ENCODE data around the gene NRAP. TPM values are rescaled to one million over a fixed set of nuclear protein-coding genes. Genes with fewer than 3 reads are reported as not detected.

The NRAP gene
- total and polyA plus RNA-seq, 2 experiments from 2014 or later, result not detected

DNA sequence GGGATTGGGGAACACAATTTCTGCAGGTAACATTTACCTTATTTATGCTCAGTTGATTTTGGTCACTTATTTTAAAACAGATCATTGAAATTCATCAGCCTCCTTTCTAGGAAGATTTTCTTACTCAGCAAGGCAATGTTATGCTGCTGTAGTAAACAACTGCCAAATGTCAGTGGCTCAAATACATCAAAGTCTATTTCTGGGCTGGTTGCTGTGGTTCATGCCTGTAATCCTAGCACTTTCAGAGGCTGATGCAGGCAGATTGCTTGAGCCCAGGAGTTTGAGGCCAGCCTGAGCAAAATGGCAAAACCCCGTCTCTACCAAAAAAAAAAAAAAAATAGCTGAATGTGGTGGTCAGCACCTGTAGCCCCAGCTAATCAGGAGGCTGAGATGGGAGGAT is 85.1 kb downstream of the NRAP start:
- TF ChIP-seq EZH2phosphoT487 (IDR thresholded peaks at IDR 0.05; ENCODE audit: unreplicated experiment) (no peak), STAT1 (IDR thresholded peaks at IDR 0.05; ENCODE audit: unreplicated experiment) (no peak), JUNB (IDR thresholded peaks at IDR 0.05; ENCODE audit: unreplicated experiment) (no peak), ZNF331 (CRISPR knock-in tag; IDR thresholded peaks at IDR 0.05; ENCODE audit: low read depth) (no peak)
- TF ChIP-seq, protein P1, sequence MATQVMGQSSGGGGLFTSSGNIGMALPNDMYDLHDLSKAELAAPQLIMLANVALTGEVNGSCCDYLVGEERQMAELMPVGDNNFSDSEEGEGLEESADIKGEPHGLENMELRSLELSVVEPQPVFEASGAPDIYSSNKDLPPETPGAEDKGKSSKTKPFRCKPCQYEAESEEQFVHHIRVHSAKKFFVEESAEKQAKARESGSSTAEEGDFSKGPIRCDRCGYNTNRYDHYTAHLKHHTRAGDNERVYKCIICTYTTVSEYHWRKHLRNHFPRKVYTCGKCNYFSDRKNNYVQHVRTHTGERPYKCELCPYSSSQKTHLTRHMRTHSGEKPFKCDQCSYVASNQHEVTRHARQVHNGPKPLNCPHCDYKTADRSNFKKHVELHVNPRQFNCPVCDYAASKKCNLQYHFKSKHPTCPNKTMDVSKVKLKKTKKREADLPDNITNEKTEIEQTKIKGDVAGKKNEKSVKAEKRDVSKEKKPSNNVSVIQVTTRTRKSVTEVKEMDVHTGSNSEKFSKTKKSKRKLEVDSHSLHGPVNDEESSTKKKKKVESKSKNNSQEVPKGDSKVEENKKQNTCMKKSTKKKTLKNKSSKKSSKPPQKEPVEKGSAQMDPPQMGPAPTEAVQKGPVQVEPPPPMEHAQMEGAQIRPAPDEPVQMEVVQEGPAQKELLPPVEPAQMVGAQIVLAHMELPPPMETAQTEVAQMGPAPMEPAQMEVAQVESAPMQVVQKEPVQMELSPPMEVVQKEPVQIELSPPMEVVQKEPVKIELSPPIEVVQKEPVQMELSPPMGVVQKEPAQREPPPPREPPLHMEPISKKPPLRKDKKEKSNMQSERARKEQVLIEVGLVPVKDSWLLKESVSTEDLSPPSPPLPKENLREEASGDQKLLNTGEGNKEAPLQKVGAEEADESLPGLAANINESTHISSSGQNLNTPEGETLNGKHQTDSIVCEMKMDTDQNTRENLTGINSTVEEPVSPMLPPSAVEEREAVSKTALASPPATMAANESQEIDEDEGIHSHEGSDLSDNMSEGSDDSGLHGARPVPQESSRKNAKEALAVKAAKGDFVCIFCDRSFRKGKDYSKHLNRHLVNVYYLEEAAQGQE (IDR thresholded peaks at IDR 0.05; ENCODE audit: unreplicated experiment), result no peak
- TF ChIP-seq, protein P2, sequence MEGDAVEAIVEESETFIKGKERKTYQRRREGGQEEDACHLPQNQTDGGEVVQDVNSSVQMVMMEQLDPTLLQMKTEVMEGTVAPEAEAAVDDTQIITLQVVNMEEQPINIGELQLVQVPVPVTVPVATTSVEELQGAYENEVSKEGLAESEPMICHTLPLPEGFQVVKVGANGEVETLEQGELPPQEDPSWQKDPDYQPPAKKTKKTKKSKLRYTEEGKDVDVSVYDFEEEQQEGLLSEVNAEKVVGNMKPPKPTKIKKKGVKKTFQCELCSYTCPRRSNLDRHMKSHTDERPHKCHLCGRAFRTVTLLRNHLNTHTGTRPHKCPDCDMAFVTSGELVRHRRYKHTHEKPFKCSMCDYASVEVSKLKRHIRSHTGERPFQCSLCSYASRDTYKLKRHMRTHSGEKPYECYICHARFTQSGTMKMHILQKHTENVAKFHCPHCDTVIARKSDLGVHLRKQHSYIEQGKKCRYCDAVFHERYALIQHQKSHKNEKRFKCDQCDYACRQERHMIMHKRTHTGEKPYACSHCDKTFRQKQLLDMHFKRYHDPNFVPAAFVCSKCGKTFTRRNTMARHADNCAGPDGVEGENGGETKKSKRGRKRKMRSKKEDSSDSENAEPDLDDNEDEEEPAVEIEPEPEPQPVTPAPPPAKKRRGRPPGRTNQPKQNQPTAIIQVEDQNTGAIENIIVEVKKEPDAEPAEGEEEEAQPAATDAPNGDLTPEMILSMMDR (conservative IDR thresholded peaks at IDR 0.05; ENCODE audit: low read depth in 2 of 2), result no peak
- Mint-ChIP-seq H3K27me3 (ENCODE audit: insufficient read depth, low read depth, poor library complexity) (peaks cover 2% of the 10 kb centered on the region), H3K36me3 (ENCODE audit: low read depth) (no peaks in the 10 kb centered on the region), H3K4me3 (no peak overlapping the region), H3K4me1 (no peaks in the 10 kb centered on the region; the same call in 2 of the 3 replicates), H3K27ac (no peak overlapping the region), H3K9me3 (no peaks in the 10 kb centered on the region)
- H3K27ac ChIP-seq (ENCODE audit: low read depth), result no peak overlapping the region
- DNase-seq (ENCODE audit: low spot score), result no peak
- no peaks in the 10 kb centered on the region for H3K27me3 ChIP-seq (ENCODE audit: insufficient read depth)
- no peaks in the 10 kb centered on the region for H3K4me1 ChIP-seq (ENCODE audit: insufficient read depth)
- H3K9me2 ChIP-seq (ENCODE audit: insufficient read depth), result peaks cover 6% of the 10 kb centered on the region; the same call in 1 of the 2 replicates
- no peaks in the 10 kb centered on the region for H3F3A ChIP-seq (replicated peaks; ENCODE audit: low read depth)
- H4K20me1 ChIP-seq (replicated peaks; ENCODE audit: insufficient read depth), result no peaks in the 10 kb centered on the region; the same call in 1 of the 2 replicates
- H3K4me3 ChIP-seq, result no peak overlapping the region
- H2AFZ ChIP-seq, result no peak overlapping the region
- no peak overlapping the region for H3K4me2 ChIP-seq
- H3K36me3 ChIP-seq (ENCODE audit: insufficient read depth), result no peaks in the 10 kb centered on the region
- no peak for ATAC-seq
- H3K79me2 ChIP-seq (replicated peaks; ENCODE audit: insufficient read depth), result no peaks in the 10 kb centered on the region

- Histone ChIP-seq H3K79me2 (replicated peaks; ENCODE audit: insufficient read depth) (no peaks in the 10 kb centered on the region), H3K4me2 (no peak overlapping the region), H3K4me3 (no peak overlapping the region), H3K36me3 (ENCODE audit: insufficient read depth) (no peaks in the 10 kb centered on the region), H4K20me1 (replicated peaks; ENCODE audit: insufficient read depth) (no peaks in the 10 kb centered on the region; the same call in 1 of the 2 replicates), H3K27me3 (ENCODE audit: insufficient read depth) (no peaks in the 10 kb centered on the region), H2AFZ (no peak overlapping the region), H3K9me2 (ENCODE audit: insufficient read depth) (peaks cover 6% of the 10 kb centered on the region; the same call in 1 of the 2 replicates), H3K27ac (ENCODE audit: low read depth) (no peak overlapping the region), H3K4me1 (ENCODE audit: insufficient read depth) (peaks cover 3% of the 10 kb centered on the region; the same call in 1 of the 2 replicates), H3F3A (replicated peaks; ENCODE audit: low read depth) (no peaks in the 10 kb centered on the region)
- peaks cover 8% of the 10 kb centered on the region; the same call in 2 of the 3 replicates for H3K4me1 Mint-ChIP-seq
- DNase-seq (ENCODE audit: low spot score), result peak; percentile 60
- no peaks in the 10 kb centered on the region for H3K36me3 Mint-ChIP-seq (ENCODE audit: low read depth)
- H3K27ac Mint-ChIP-seq, result no peak overlapping the region
- ATAC-seq, result peak; percentile 59
- H3K27me3 Mint-ChIP-seq (ENCODE audit: insufficient read depth, low read depth, poor library complexity), result peaks cover 1% of the 10 kb centered on the region
- no peak overlapping the region for H3K4me3 Mint-ChIP-seq
- no peaks in the 10 kb centered on the region for H3K9me3 Mint-ChIP-seq
- TF ChIP-seq JUNB (IDR thresholded peaks at IDR 0.05; ENCODE audit: unreplicated experiment), result no peak
- no peak for TF ChIP-seq POLR2AphosphoS5 (IDR thresholded peaks at IDR 0.05; ENCODE audit: low read depth)
- TF ChIP-seq EZH2 (IDR thresholded peaks at IDR 0.05; ENCODE audit: low read depth, unreplicated experiment), result no peak
- TF ChIP-seq ETS1 (IDR thresholded peaks at IDR 0.05), result no peak
These were observed 87.0 kb downstream of the NRAP start for GRCh38 chr10:113576852-113577251.

Measured in GM23338 (cell line).